GM19099 (cell line): ENCODE results near the gene SEMA5A.

Experiments
- POLR2A ChIP-seq: IDR thresholded peaks from 3 replicates; pipeline ENCODE4 v1.6.1; 2011; ENCODE audit warnings: low read depth; ENCODE audit not compliant: insufficient read length; ENCODE audit errors: extremely low read depth

SEMA5A gene

DNA sequence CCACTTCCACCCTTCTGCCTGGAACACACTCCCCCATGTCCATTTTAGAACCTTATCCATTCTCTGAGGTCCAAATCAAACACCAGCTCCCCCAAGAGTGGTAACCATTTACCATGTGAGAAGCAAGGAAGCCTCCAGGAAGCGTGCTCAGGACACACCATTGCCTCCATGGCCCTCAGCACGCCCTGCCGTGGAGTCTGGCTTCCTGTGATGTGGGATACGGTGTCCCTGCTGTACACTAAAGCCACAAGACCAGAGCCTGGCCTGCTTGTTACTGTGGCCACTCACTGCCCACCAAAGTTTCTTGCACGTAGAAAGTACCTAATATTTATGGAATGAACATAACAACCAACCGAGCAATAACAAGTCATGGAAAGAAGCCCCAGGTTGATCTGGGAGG, 151.7 kb downstream of the SEMA5A start:
- no peak for TF ChIP-seq POLR2A

DNA sequence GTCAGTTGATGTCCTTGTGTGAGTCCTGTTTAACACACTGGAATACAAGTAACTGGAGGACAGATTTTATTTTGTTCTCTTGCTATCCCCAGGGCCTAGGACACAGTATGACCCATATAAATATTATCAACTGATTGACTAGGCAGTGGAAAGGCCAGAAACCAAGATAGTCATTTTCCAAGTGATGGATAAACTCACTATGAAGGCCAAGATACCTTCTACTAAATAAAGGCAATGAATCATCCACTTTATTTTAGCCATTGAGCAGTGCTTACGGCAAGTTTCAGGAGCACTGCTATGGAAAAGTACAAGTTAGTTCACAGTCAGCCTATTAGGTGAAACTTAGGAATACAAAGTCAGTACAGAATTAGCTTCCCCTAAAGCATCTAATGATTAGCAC, 153.2 kb downstream of the SEMA5A start:
- no peak for TF ChIP-seq POLR2A

DNA sequence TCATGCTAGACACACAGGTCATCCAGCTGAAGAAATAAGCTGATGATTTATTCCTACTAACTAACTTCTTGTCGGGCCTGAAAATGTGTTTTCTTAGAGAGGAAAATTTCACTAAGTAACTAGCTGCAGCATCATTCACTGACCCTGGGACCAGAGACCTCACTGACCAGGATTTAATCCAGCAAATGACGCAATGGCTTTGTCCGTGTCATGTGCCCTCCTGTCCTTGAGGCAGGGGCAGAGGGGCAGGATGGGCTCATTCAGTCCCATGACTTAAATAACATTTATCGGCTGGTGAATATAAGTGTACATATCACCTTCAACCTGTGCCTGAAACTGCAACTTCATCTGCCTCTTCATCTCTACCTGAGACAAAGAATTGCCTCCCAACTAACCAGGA, 154.8 kb downstream of the SEMA5A start:
- no peak for TF ChIP-seq POLR2A

DNA sequence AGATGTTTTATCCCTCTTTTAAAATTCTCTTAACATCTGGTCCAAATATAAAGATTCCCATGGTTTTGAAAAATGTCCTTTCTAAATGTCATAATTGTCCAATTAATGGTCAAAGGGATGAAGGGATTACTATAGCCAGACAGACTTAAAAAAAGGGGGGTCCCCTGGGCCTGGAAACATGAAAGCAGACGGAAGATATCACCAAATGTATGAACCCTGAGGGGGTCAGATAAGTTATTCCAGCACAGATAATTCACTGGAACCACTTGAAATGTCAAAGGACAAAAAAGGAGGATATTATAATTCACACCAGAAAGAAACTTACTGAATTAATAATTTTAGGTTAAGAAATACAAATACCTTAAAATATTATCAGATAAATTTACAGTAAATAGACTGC, 155.8 kb downstream of the SEMA5A start:
- no peak for TF ChIP-seq POLR2A

DNA sequence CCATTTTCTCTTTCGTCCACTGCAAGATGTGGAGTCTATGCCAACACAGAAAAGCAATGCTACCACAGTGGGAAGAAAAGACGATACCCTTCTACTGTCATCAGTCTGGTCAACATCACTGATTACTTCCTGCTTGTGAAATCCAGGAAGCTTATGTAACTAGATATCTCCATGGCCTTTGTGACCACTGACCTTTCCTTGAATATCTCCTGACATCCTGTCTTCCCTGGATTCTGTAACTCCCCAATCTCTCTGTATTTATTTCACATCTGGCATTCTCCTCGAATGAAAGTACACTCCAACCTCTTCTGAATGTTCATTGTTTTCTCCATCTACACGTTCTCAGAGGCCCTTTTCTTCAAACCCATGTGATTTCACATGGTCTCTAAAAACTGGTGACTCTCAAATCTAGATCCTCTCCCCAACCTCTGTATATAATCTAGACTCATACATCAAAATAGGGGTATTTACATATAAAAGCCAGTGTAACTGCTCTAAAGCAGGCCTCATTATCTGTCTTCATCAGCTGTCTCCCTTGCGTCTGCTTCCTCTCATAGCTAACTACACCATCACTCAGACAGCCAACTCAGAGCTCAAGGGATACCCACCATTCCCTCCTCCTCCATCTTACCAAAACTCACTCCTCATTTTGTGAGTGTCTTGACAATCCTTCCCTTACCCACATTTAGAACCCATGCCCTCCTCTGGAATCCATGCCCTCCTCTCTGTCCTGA, 156.8 kb downstream of the SEMA5A start:
- TF ChIP-seq POLR2A, result no peak

DNA sequence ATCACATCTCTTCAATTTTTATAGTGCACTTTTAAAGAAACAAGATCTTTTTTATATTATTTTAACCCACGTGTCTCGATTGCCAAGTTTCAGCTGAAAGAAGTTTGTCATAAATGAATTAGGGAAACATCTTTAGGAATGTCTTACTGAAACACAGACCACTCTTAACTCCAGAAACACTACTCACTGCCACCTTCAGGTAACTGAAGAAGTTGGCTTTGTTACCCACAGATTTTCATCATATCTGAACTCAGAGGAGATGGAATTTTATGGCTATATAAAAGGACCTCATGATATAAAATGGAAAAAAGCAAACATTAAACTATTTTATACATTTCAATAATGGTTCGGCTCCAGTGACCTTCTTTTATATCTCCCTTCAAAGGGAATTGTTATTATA, 158.0 kb downstream of the SEMA5A start:
- no peak for TF ChIP-seq POLR2A

DNA sequence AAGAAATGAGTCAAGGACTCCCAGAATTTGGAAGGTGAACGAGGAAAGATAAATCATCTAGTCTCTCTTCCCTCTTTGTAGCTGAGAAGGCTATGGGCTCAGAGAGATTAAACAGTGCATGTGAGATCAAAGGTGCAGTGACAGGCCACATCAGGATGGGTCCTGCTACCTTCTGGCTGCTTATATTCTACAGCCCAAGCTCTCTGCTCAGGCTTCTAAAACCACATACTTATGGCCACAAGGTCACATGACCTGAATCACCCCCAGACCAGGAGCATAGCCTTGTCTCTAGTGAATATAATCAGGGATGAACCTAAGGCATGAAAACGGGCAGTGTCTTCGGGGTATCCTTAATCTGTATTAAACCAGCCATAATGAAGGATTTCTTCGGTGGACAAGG, 158.9 kb downstream of the SEMA5A start:
- no peak for TF ChIP-seq POLR2A

DNA sequence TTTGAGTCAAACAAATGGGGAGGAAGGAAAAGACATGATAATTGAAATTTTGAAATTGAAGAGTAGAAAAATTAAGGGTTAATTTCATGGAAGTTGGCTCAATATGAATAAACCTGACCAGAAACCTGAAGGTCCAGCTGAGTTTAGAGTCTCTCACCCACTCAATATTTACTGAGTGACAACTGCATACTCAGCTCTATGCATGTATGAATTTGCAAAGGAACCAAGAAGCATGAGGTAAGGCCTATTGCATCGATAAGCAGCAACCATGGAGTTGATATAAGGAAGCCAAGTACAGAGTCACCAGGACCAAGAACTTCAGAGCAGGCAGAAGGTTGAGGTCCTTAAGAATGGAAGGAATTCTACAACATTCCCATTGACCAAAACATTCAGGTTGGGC, 163.4 kb downstream of the SEMA5A start:
- TF ChIP-seq POLR2A, result no peak

DNA sequence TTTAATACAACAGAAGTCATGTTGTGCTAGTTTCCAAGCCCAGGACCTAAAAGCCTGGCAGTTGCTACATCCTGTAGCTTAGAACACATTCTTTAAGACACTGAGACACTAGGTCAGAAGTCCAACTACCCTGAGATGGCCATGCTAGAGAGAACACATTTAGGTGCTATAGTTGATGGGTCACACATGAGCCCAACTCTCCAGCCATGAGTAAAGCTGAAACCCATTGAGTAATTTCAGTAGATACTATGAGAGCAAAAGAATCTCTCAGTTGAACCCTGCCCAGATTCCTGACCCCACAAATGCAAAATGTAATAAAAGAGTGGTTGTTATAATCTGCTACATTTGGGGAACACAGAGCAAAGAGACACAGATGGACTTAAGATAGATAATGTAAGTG, 164.4 kb downstream of the SEMA5A start:
- no peak for TF ChIP-seq POLR2A

DNA sequence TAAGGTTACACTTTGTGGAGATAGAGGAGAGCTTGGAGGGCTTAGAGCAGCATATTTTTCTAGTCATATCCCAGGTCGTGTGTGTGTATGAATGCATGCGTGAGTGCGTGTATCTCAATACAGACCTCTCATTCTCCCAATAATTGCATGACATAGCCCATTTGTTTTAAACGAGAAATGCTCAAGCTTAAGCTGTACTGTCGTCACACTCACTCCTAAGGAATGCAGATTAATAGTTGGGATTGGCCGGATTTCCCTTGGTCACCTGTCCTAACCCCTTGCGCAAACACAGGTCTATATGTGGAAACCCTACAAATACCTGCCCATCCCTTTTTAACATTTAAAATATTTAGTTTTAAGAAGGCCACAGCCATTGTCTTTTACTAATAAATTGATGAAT, 165.8 kb downstream of the SEMA5A start:
- no peak for TF ChIP-seq POLR2A

DNA sequence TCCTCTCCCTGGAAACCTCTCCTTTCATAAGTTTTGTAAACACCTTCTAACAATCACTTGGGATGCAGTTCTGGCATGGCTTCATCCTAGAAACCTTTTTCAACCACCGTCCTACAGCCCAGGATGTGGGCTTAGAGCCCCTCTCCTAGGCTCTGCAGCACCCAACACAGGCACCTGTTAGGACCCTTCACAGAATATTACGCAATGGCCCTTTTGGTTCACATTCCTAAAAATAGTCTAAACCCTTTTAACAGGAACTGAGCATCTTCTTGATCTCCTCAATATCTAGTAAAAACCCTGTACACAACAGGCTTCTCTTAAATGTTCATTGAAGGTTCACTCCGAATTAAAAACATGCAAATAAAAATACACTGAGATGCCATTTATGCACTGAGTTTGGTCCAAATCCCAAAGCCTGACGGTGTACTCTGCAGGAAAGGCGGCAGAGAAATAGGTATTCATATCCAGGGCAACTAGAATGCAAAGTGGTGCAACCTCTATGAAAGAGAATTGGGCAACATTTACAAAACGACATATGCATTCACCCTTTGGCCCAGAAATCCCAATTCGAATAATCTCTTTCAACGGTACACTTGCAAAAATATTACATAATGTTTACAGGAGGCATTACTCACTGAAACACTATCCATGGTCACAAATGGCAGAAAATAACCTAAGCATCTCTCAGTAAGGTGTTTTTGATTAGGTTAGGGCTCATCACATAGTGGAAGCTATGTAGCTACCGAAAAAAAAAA, 169.3 kb downstream of the SEMA5A start:
- TF ChIP-seq POLR2A, result no peak

DNA sequence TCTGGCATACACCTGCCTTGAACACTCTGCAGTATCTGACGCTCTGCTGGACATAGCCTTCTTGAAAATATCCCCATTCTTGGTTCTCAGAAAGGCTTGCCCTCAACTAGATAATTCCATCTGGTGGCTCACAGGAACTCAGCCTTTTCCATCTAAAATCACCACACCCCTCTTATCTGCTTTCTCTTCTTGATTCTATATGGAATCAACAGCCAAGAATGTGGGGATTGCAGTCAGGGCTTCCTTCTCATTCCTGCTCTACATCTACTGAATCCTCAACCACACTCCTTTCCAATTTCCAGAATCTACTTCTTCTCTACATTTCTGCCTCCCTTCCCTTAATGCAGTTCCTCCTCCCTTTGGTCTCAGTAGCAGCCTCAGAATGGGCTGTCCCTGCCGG, 170.1 kb downstream of the SEMA5A start:
- no peak for TF ChIP-seq POLR2A

DNA sequence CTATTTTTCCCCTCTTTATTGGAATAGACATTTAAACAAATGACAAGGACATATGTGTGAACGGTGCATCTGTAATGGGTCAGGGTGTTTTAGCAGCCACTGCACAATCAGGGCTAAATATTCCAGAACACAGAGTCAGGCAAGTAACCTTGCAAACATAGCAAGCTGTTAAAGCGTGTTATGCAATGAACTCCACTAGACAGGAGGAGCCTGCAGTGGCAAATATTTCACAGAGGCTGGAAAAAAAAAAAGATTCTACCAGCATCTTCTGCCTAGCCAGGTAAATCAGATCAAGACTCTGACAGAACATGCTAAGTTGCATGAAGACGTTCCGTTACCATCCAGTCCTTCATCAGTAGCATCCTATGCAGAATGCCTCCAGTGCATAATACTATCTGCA, 171.8 kb downstream of the SEMA5A start:
- no peak for TF ChIP-seq POLR2A

DNA sequence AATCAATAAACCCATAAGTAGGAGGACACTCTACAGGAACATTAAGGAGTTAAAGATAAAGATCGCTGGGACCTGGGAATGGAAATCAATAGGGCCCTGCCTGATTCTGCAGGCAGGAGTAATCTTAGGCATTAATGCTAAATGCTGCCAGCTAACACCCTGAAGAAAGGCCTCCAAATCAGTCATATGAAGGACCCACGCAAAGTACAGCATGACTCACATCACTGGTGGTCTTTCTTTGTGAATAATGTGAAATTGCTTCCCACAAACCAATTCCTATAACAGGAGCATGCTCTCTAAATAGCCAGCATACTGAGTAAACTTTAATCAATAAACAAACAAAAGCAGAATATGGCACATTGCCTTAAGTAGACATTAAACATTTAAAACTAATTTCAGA, 172.3 kb downstream of the SEMA5A start:
- no peak for TF ChIP-seq POLR2A

DNA sequence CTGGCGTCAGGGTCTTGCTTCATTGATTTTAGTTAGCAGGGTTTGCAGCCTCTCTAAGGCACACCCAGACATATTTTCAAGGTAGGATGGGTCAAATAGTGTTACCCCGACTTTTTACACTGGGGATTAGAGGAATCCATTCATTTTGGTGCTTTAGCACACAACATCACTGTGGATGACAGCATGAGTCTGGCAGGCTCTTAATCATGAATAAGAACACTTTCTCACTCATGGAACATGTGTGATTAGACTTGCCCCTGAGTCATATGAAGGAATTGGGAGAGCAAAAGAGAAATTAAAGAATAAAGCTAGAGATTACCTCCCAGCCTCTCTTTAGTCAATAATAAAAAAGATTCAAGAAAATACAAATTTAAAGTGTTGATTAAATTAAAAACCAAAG, 175.6 kb downstream of the SEMA5A start:
- TF ChIP-seq POLR2A, result no peak

DNA sequence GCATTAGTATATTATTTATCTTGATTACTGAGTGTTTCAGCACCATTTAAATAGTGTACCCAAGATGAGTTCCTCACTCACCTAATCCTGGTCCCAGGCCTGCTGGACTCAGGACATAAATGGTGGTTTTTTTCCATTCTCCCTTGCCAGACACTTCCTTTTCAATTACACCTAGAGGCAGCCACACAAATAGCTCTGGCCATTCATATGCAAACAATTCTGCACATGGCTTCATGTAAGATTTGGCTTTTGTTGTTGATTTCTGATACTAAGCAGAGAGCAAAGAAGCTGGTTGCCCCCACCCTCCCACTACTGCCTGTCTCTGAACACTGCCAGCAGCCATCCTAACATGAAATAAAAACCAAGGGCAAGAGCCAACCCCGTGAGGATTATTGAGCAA, 180.4 kb downstream of the SEMA5A start:
- TF ChIP-seq POLR2A, result no peak
